Hematopoietic multipotent progenitor cell treated with erythropoietin and hydrocortisone succinate and interleukin-3 and kit ligand, for 17 days (in vitro differentiated cells): ENCODE data around the gene CXCL1.
"Not testable (repeated sequence)": the region's sequence is repeated elsewhere in the genome, so short reads cannot be mapped to it uniquely, and the experiment has no call there.

Source experiments
- DNase-seq: peaks from one replicate; pipeline ENCODE4 v3.0.0-alpha.2; 2015; ENCODE audit warnings: low spot score

Gene CXCL1

DNA sequence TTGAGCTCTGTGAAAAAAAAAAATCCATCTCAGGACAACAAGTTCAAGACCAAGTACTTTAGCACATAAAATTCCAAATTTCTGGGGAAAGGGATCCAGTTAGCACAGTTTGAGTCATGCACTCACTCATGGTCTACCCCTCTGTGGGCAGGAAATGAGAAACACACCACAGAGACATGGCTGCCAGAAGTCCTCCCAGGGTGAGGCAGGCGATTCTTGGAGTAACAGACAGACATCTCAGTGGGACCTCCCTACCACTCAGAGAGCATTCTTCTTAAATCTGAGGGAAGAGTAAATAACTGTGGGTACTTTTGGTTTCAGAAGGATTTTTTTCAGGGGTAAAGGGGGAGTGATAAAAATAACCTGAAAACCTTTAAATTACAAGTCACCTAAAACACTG lies 14.1 kb downstream of the CXCL1 start:
- DNase-seq = no peak

DNA sequence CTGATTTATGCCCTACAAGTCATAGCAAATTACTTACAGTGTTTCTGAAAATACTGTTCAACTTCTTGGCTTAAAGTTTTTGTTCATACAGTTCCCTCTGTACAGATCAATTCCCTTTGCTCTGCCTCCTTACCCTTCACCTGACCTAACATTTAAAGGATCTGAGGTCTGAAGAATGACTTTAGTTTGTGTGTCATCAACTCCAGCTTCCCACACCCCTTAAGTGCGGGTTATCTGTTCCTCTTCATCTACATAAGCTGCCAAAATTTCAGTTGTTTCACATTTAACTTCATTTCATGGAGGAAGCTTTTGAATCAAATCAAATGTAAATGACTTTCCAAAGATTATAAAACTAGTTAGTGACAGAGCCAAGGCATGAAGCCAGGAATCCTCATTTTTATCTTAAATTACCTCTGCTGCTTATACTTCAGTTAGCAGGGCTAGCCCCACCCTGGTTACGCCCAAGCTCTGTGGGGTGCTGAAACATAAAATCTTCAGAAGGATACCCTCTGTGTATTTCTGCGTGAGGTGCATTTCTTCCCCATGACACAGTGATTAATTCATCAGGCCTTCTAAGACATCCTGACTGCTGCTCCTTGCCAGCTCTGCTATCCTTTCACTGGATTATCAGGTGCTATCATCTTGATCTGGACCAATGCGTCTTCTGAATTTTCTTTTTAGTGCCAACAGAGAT lies 16.5 kb downstream of the CXCL1 start:
- DNase-seq = no peak

DNA sequence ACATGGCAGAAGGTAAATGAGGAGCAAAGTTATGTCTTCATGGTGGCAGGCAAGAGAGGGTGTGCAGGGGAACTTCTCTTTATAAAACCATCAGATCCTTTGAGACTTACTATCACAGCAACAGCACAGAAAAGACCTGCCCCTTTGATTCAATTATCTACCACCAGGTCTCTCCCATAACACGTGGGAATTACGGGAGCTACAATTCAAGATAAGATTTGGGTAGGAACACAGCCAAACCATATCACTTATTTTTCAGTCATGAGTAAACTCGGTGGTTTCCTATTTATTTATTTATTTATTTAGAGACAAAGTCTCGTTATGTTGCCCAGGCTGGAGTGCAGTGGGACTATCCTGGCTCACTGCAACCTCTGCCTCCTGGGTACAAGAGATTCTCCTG lies 22.1 kb downstream of the CXCL1 start:
- no peak for DNase-seq

DNA sequence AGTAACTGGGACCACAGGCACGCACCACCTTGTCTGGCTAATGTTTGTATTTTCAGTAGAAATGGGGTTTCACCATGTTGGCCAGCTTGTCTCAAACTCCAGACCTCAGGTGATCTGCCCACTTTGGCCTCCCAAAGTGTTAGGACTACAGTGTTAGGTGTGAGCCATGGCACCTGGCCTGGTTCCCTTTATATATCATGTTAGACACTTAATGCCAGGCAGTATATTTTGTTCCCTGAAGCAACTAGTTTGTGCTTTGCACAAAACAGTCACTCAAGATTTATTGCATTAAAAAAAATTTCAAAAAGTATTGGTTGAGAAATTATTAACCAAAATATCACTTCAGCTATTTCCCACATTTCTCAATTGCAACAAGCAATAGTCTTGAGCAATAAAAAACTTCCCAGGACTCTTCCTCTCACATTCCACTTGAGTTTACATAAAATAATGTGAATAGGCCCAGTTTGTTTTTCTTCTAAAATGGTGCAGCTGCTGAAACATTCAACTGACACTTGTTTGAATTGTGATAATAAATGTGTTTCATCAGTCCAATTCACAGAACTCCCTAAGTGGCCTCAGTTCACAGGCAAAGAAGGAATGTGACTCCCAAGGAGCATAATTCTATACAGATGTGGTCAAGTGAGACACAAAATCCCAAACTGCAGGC lies 22.7 kb downstream of the CXCL1 start:
- no peak for DNase-seq

DNA sequence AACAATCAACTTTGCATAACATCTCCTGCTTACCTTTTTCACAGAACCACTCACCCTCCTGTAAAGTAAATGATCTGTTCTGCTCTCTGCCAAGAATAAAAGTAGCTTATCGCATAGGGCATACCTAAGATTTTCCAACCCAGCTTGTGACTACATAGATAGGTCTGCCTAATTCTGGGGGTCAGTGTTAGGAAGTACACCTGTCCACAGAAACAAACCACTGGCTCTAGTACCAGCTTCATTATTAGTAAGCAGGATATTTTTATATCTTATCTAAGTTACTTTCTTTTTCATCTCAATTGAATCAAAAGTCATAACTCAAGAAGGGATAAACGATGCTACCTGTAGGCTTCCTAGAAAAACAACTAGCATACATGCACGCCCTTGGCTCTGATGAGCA lies 23.8 kb downstream of the CXCL1 start:
- no peak for DNase-seq

DNA sequence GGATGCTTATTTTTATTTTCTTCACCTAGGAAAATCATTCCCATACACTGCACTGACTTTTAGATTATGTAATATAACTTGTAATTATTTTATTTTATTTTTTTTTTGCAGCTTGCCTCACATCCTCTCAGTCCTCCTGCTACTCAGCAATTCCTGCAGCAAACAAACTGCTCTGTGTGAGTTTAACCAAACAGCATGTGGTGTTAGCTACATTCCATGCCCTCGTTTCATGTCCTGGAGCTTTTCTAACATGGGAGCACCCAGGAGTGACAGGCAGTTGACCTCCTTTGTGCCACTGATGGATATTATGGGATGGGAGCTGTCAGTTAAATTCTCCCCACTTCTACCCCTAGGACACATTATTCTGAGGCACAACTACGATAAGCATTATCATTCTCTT lies 24.8 kb downstream of the CXCL1 start:
- DNase-seq = no peak

DNA sequence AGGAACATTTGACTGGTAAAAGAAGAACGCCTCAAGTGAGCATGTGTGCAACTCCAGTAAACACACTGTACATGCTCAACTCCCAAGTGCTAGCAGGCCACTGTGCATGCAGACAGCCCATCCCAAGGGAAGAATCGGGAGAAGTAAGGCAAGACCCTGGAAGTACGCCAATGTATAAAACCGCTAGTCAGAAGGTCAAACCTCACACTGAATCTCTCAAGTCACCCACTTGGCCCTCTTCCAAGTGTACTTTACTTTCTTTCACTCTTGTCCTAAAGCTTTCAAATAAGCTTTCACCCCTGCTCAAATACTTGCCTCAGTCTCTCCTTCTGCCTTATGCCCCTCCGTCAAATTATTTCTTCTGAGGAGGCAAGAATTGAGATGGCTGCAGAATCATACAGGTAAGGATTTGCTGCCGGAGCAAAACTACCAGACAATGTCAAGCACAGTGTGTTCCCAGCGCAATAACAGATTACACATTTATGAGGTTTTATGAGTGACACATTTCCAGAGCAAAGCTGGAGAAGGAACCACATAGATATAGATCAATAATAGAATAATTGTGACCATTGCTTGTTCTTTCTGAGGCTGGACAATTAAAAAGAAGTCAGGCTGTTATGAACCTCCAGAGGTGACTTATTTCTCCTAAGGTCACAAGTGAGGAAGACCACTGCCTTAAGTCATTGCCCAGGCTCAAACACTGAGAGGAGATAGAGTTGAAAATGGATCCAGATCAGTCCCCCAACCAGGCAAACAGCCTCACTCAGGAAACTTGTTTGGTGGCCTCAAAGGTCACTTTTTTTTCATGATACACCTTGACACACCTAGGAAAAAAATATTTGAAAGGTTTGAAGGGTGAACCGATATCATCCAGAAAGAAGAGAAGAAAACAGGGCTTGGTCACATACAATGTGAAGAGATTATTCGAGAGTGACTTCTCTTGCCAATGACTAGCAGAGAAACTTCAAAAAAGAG lies 26.3 kb downstream of the CXCL1 start:
- DNase-seq = no peak

DNA sequence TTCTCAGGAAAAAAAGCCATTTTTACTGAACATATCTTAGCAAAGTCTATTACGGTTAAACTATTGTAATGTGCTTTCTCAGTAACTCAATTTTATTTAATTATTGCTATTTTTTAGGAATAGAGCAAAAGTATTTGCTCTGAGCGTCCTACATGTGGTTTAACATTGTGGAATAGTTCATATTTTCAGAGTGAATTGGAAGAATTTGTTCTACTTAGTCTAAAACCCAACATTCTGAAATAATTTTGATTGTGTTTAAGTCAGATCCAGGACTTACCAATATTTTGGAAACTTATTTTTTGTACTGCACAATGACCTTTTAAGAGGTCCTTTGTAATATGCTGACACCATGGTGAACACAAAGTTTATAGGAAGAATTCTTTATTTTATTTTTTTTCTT lies 27.2 kb downstream of the CXCL1 start:
- DNase-seq = no peak

DNA sequence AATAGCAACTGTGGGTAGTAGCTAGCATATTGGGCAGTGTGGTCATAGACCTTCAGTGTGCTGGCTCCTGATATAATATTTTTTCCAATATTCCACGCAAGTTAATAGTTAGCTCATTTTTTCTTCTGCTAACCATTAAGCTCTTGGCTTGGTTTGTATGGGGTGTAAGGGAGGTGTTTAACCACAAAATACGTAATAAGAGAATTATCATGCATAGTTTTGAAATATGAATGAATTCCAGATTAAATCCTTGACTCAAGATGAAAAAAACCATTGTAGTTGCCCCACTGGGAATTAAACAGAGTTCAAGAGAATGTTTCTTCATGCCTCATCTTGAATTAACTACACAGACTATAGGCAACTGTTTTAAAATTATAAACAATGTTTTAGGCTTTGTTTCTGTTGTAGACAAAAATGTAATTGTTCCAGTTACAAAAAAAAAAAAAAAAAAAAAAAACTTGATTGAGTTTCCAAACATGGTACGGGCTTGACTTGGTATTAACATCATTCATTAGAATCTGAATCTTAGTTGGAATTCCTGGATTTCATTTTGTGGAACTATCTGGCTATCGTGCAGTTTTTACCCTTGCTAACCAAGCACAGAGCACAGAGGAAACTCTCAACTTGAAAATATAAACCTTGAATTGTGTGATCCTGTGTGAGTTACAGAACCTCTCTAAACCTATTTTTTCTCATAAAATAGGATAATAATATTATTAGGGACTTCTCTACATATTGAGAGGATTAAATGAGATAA lies 28.4 kb downstream of the CXCL1 start:
- no peak for DNase-seq

DNA sequence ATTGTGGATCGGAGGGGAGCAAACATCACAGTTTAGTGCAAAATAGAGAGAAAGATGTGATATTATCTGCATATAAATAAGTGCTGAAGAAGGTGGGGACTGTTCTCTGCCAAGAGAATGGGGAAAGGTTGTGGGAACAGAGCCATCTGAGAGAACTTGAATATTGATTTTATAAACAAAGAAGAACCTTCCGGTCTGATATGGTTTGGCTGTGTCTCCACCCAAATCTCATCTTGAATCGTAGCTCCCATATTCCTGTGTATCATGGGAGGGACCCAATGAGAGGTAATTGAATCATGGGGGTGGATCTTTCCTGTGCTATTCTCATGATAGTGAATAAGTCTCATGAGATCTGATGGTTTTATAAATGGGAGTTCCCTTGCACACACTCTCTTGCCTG lies 30.1 kb downstream of the CXCL1 start:
- not testable (repeated sequence) for DNase-seq

DNA sequence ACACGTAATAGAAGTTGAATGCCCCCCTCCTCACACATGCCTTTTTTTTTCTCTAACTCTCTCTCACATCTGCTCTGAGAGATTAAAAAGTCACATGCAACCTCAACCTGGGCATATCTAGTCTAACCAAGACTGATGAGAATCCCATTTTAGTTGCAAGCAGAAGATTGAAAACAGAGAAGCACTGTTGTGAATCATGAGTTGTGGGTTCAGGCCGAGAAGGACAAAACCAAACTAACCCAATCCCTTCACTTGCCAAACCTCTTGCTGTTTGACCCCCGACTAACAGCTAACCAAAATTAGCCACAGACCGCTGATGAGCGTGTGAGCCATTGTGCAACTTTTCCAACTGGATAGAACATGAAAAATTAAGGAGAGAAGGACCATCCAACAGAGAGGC lies 31.8 kb downstream of the CXCL1 start:
- no peak for DNase-seq

DNA sequence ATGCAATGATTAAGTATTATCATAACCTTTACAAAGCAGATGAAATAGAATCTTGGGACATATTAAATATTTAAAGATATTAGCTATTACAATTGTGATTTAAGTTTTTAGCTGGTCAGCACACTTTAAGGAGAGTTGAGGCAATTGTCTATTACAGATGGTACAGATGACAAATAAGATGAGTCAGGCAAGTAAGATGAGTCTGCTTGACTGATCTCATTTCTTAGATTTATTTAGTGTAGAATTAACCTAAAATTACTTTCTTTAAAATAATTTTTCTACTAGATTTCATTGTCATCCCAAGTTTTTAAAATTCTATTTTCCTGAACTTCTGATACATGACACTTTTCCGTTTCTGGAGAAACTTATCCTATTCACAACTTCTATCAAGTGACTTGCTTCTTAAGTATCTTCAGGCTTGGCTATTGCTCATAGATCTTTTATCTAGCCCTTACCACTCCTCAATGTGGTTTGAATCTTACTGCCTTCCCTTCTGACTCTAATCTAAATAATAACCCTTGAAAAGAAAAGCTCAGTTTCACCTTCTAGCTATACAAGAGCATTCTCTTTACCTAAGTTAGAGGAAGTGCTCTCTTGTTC lies 32.9 kb downstream of the CXCL1 start:
- DNase-seq = no peak

DNA sequence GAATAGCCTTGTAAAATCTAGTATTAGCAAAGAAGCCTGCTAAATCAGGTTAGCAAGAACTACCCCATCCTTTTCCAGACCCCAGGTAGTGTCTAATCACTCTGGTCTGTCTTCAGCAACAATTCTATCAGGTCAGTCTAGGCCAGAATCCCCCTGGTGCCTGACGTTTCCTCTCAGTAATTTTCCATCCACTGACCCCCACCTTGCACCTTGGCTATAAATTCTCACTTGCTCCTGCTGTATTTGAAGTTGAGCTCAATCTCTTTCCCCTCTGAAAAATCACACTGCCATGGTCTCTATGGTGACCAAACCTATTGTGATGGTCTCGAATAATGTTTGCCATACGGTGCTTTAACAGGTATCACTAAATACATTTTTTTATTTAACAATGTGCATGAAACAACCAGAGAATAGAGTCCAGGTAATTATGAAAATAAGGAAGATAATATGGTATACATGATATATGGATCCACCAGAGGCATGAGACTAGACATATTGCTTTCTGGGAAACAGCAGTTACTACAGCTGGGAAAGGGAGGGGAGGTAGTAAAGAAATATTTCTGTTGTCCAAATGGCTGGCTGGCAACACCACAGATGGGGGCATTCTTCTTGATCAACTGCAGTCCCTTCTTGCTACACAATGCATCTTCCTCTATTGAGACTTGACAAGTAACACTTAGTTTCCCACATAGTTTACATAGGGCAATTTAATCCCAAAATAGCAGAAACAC lies 33.8 kb downstream of the CXCL1 start:
- DNase-seq = no peak

DNA sequence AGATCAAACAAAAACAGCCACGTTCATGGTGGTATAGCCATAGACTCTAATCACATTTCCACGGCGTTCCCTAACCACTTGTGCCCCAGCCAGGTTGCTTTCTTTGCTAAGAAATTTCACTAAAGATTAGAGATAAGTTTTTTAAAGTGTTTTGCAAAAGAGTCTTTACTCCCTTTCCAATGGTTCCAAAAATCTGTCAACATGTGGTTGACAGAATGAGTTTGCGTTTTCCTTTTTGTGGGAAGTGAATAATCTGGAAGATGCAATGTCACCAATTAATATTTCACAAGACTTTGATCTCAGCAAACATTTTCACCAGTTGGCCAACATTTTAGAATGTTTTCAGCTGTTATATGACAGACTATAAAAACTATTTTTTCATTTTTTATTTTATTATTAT lies 35.3 kb downstream of the CXCL1 start:
- no peak for DNase-seq

DNA sequence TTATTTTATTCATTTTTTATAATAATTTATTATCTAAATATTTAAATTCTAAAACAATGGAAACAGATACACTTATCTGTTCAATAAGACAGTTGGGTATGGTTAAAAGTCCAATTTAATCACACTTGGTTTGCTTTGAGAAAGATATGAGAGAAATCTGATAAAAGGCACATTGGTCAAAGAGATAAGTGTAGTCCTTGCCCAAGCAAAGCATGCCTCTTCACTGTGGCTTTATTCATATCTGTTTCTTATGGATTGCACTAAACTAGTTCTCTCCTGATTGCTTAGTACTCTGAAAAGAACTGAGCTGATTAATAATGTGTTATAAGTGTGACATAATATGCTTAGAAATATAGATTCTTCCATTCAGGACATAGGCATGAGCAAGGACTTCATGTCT lies 39.8 kb downstream of the CXCL1 start:
- DNase-seq = no peak

DNA sequence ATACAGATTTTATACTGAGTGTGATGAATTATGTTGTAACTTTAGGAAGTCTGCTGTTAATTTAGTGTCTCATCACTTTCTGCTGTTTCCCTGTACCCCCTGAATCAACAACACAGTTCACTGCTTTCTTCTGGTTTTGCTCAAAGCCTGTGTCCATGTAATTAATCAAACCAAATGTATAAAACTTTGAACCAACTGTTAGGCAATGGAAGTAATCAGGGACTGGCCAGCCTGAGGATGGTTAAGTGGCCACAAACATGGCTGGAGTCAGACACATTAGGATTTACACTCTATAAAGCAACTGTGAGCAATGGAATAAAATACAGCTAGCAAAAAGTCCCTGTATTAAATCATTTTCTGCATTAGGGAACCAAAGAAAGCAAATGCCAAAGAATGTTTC lies 42.6 kb downstream of the CXCL1 start:
- DNase-seq = no peak

DNA sequence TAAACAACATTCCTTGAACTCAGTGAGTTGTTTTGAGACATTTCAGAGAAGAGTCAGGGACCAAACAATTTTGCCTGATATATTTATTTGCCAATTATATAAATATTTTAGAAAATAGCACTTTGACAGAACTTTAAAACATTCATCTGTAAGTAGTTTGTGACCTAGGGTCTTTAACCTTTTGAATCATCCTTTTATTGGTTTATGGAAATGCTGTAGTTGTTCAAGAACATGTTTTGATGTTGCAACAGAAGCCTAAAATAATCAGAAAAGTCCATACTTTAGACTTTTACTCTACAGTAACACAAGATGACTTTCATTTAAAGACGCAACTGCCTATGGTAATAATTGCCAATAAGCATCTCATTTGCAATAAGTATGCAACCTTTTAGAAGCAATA lies 43.0 kb downstream of the CXCL1 start:
- DNase-seq = no peak

DNA sequence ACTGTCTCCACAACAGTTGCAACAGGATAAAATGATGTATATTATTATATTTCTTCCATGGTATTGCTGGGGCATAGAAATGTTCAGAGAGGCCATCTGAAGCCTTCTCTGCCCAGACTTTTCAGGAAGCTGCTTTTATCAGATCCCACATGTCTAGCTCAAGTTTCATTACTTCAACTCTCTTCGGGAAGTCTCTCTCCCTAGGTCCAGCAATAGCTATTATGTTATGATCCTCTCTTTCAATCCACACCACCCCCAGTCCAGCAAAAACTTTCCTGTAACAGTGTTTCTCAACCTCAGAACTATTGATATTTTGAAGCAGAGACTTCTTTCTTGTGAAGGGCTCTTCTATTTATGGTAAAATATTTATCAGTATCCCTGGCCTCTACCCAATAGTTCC lies 44.9 kb downstream of the CXCL1 start:
- DNase-seq = no peak

DNA sequence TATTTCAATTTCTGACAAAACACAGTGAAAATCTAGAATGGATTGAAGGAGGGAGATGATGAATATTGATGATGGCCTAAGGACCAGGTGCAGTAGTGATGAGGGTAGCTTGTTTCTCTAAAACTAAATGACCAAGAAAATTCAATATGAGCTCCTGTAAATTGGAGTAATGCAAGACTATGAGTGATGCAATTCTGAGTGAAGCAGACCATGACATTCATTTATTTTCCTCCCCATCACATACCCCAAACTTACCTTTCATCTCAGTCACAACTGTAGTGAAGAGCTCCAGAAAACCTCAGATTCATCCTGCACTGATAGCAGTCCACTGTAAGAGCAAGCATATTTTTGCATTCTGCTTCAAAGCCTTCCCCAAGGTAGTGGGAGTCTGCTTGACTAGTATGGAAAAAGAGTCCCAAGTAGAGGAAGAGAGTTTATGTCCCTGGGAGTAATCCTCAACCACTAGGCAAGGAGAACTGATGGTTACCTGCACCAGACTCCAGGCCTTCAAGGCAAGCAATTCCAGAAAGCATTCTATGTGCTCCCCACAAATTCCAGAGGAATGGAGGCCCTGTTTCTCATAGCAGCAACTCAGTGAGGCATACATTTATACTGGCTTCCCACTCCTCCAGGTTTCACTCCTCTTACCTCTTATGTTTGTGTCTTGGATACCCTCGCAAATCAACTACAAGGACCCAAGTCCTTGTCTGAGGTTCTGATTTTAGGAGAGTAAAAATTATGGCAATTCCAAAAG lies 47.2 kb downstream of the CXCL1 start:
- no peak for DNase-seq

DNA sequence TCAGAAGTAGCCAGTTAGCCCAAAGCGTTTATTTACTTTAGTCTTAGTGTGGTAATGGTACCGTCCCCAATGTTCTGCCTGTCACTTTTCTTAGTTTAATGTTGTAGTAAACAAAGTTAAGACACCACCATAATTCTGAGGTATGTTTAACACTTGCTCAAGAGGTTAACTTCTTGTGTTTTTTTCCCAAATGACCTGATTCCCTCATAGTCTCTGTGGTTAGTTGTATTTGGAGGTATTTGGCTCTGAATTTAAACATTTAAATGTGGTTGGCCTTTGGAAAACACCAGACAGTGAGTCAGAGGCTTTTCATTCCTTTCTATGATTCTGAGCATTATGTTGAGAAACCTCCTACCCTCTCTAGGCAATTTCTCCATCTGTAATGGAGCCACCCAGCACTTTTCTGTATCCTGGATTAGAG lies 47.9 kb downstream of the CXCL1 start:
- DNase-seq = no peak
